ENCODE measurements around the gene ZNHIT2.

The ZNHIT2 gene

DNA sequence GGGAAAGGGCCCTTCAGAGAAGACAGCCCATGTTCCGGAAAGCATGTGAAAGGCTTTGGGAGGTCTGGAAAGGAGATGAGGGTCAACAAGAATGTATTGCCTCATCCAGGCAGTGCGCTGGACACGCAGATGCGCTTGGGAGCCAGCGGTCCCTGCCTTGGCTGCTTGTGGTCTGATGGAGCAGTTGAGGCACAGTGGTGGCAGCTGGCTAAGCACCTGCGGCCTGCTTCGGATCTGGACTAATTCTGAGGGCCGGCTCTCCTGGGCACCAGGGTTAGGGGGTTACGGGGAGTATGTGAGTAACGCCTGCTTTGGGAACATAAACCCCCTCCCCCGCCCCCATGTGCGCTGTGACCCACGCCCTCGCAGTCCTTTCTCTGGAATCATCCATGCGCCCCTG, 10.4 kb downstream of the ZNHIT2 start:
- Histone ChIP-seq H3K36me3 (ENCODE audit: insufficient read depth, low read length) (peaks cover 72% of the 10 kb centered on the region), H2AFZ (ENCODE audit: low read depth, low read length) (no peak overlapping the region), H3K27ac (ENCODE audit: low read length) (no peak overlapping the region), H3K4me3 (ENCODE audit: low read depth in 1 of 2, low read length in 2 of 2) (no peak overlapping the region), H3K9me3 (ENCODE audit: insufficient read depth, low read length, severe bottlenecking) (no peaks in the 10 kb centered on the region), H3K9ac (ENCODE audit: low read depth, low read length) (no peak overlapping the region), H3K79me2 (ENCODE audit: insufficient read depth, low read length) (peaks cover 46% of the 10 kb centered on the region), H4K20me1 (ENCODE audit: insufficient read depth, low read length) (peaks cover 35% of the 10 kb centered on the region), H3K4me2 (ENCODE audit: insufficient read depth, low read length) (no peak overlapping the region), H3K4me1 (ENCODE audit: insufficient read depth, low read length) (peaks cover 20% of the 10 kb centered on the region), H3K27me3 (ENCODE audit: insufficient read depth, low read length, poor library complexity) (no peaks in the 10 kb centered on the region)
- TF ChIP-seq EZH2 (IDR thresholded peaks at IDR 0.05; ENCODE audit: borderline replicate concordance, low read depth, low read length, severe bottlenecking) (no peak), CTCF (IDR thresholded peaks at IDR 0.05; ENCODE audit: borderline replicate concordance, extremely low read depth, low read length, poor library complexity, severe bottlenecking) (no peak)
- DNase-seq (no peak), ATAC-seq (ENCODE audit: insufficient read depth, low read depth) (no peak)

DNA sequence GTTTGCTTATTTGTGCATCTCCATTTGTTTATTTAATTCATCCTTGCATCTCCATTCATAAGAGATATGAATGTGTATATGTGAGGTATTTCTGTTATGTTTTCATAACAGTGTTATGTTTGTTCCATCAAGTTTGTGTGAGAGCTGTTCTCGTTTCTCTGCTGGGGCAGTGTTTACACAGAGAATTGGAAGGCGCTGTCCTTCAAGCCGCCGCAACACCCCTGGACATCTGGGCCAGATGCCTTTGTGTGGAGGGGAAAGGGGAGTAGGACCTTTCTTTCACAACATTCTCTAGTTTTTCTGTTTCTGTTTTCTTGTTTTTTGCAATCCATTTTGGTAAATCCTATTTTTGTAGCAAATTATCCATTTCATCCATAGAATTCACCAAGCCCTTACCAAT, 12.9 kb downstream of the ZNHIT2 start:
- Histone ChIP-seq H4K20me1 (ENCODE audit: insufficient read depth, low read length) (peaks cover 18% of the 10 kb centered on the region; the same call in 1 of the 2 replicates), H3K4me1 (ENCODE audit: insufficient read depth, low read length) (no peaks in the 10 kb centered on the region), H2AFZ (ENCODE audit: low read depth, low read length) (no peak overlapping the region), H3K27me3 (ENCODE audit: insufficient read depth, low read length, poor library complexity) (no peaks in the 10 kb centered on the region), H3K27ac (ENCODE audit: low read length) (no peak overlapping the region), H3K79me2 (ENCODE audit: insufficient read depth, low read length) (peaks cover 56% of the 10 kb centered on the region), H3K9me3 (ENCODE audit: insufficient read depth, low read length, severe bottlenecking) (no peaks in the 10 kb centered on the region), H3K9ac (ENCODE audit: low read depth, low read length) (no peak overlapping the region), H3K36me3 (ENCODE audit: insufficient read depth, low read length) (peaks cover 66% of the 10 kb centered on the region), H3K4me3 (ENCODE audit: low read depth in 1 of 2, low read length in 2 of 2) (no peak overlapping the region), H3K4me2 (ENCODE audit: insufficient read depth, low read length) (no peak overlapping the region)
- ATAC-seq (ENCODE audit: insufficient read depth, low read depth) (no peak), DNase-seq (no peak)
- no peak for TF ChIP-seq EZH2 (IDR thresholded peaks at IDR 0.05; ENCODE audit: borderline replicate concordance, low read depth, low read length, severe bottlenecking)
- no peak for TF ChIP-seq CTCF (IDR thresholded peaks at IDR 0.05; ENCODE audit: borderline replicate concordance, extremely low read depth, low read length, poor library complexity, severe bottlenecking)

GRCh38 chr11:65103476-65103875, 14.0 kb downstream of the ZNHIT2 start:
- H3K9ac ChIP-seq (ENCODE audit: low read depth, low read length), result no peak overlapping the region
- H3K4me3 ChIP-seq (ENCODE audit: low read depth in 1 of 2, low read length in 2 of 2), result no peak overlapping the region
- DNase-seq (no peak), ATAC-seq (ENCODE audit: insufficient read depth, low read depth) (no peak)
- H2AFZ ChIP-seq (ENCODE audit: low read depth, low read length), result no peak overlapping the region
- peaks cover 3% of the 10 kb centered on the region for H3K4me1 ChIP-seq (ENCODE audit: insufficient read depth, low read length)
- no peak overlapping the region for H3K27ac ChIP-seq (ENCODE audit: low read length)
- no peaks in the 10 kb centered on the region for H3K9me3 ChIP-seq (ENCODE audit: insufficient read depth, low read length, severe bottlenecking)
- peaks cover 61% of the 10 kb centered on the region for H3K36me3 ChIP-seq (ENCODE audit: insufficient read depth, low read length)
- no peaks in the 10 kb centered on the region for H3K27me3 ChIP-seq (ENCODE audit: insufficient read depth, low read length, poor library complexity)
- H4K20me1 ChIP-seq (ENCODE audit: insufficient read depth, low read length), result peaks cover 12% of the 10 kb centered on the region; the same call in 1 of the 2 replicates
- no peak overlapping the region for H3K4me2 ChIP-seq (ENCODE audit: insufficient read depth, low read length)
- TF ChIP-seq CTCF (IDR thresholded peaks at IDR 0.05; ENCODE audit: borderline replicate concordance, extremely low read depth, low read length, poor library complexity, severe bottlenecking), result no peak
- TF ChIP-seq EZH2 (IDR thresholded peaks at IDR 0.05; ENCODE audit: borderline replicate concordance, low read depth, low read length, severe bottlenecking), result no peak
- H3K79me2 ChIP-seq (ENCODE audit: insufficient read depth, low read length), result peaks cover 67% of the 10 kb centered on the region

Measured in DND-41 (cell line).